GM18861 (cell line): ENCODE measurements around the gene IMMP2L.
"Not testable (repeated sequence)": the region's sequence is repeated elsewhere in the genome, so short reads cannot be mapped to it uniquely, and the experiment has no call there.

Experiments
- ATAC-seq: cut with Tn5 transposase; IDR thresholded peaks from one replicate; pipeline ENCODE4 v1.9.1; 2021; ENCODE audit not compliant: unreplicated experiment

Gene IMMP2L

DNA sequence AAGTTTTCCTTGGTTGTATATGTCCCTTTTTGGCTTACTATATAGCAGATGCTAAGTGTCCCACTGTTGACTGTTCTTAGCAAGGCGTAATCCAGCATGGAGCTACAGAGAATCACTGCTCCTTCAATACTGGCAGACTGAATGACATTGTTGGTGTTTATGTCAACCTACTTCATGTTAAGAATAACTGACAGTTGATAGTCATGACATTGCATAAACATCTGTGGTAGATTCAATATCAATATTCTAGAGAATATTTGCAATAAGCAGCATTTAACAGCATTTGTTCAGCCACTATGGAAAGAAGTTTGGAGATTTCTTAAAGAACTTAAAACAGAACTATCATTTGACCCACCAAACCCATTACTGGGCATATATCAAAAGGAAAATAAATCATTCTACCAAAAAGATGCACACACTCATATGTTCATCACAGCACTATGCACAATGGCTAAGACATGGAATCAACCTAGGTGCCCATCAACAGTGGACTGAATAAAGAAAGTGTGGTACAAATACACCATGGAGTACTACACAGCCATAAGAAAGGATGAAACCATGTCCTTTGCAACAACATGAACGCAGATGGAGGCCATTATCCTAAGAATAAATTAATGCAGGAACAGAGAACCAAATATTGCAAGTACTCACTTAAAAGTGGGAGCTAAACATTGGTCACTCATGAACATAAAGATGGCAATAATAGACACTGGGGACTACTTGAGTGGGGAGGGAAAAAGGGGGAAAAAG, 88.7 kb downstream of the IMMP2L start:
- no peak for ATAC-seq

- ATAC-seq, result no peak
Measured at GRCh38 chr7:111470998-111471397, 91.3 kb downstream of the IMMP2L start.

- not testable (repeated sequence) for ATAC-seq
Measured at GRCh38 chr7:111469894-111470293, 92.4 kb downstream of the IMMP2L start.

GRCh38 chr7:111465774-111466173, 96.5 kb downstream of the IMMP2L start:
- not testable (repeated sequence) for ATAC-seq

DNA sequence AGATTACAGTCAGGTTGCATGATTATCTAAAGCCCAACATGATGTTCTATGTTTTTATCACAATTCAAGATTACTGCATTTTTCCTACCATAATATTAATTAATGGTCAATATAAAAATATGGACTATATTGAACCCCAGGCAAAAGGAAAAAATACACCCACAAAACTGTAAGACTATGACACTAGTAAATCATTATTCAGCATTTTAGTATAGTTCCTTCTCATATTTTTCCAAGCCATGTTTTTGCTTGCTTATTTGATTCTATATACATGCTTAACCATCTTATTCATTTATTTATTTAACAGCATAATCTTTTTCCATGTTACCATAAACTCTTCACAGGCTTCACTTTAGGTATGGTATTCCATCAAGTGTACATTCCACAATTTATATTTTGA, 101.6 kb downstream of the IMMP2L start:
- no peak for ATAC-seq

DNA sequence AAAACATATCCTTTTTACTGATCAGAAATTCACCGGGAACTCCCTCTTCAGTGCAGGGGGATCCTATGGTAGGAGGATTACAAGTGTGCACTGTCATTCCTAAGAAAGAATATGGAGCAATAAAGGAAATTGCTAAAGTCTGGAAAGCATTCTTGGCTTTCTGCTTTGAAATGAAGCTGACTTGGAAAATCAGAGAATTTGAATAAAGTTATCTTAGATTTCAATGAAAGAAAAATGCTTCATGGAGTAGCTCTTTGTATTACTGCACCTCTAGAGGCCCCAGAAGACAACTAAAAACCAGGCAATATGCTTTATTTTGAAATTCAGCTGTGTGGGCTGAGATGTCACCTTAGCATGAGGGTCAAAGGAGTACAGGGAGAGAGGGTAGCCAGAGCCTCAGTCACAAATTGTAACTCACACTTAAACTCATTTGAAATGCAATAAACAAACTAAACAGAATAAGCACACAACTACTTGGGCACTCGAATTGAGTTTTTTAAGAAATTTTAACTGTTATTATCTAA, 102.5 kb downstream of the IMMP2L start:
- ATAC-seq, result no peak

- ATAC-seq, result no peak
Measured at GRCh38 chr7:111459065-111459756, 103.1 kb downstream of the IMMP2L start.

DNA sequence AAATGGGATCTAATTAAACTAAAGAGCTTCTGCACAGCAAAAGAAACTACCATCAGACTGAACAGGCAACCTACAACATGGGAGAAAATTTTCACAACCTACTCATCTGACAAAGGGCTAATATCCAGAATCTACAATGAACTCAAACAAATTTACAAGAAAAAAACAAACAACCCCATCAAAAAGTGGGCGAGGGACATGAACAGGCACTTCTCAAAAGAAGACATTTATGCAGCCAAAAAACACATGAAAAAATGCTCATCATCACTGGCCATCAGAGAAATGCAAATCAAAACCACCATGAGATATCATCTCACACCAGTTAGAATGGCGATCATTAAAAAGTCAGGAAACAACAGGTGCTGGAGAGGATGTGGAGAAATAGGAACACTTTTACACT, 111.6 kb downstream of the IMMP2L start:
- not testable (repeated sequence) for ATAC-seq

DNA sequence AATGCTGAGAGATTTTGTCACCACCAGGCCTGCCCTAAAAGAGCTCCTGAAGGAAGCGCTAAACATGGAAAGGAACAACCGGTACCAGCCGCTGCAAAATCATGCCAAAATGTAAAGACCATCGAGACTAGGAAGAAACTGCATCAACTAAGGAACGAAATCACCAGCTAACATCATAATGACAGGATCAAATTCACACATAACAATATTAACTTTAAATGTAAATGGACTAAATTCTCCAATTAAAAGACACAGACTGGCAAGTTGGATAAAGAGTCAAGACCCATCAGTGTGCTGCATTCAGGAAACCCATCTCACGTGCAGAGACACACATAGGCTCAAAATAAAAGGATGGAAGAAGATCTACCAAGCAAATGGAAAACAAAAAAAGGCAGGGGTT, 114.8 kb downstream of the IMMP2L start:
- not testable (repeated sequence) for ATAC-seq

GRCh38 chr7:111439977-111440376, 122.3 kb downstream of the IMMP2L start:
- no peak for ATAC-seq

- ATAC-seq, result no peak
Measured at GRCh38 chr7:111438369-111439289, 123.7 kb downstream of the IMMP2L start.

DNA sequence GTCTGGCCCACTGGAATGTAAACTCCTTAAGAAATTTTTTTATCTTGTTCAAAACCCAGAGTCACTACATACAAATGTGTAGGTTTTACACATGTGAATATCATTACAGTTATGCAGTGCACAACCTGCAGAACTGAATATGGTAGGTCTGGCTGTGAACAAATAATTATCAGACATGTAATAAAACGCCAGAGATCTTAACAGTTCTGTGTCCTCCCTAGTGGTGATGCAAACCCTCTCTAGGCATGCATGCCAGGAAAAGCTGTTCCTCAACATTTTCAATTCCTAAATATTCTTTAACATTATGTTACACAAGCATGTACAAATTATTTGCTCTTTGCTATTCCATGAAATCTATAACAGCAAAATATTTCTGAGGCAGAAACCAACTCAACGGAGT, 124.6 kb downstream of the IMMP2L start:
- no peak for ATAC-seq

GRCh38 chr7:111436608-111437007, 125.7 kb downstream of the IMMP2L start:
- no peak for ATAC-seq

GRCh38 chr7:111433426-111433825, 128.9 kb downstream of the IMMP2L start:
- no peak for ATAC-seq

DNA sequence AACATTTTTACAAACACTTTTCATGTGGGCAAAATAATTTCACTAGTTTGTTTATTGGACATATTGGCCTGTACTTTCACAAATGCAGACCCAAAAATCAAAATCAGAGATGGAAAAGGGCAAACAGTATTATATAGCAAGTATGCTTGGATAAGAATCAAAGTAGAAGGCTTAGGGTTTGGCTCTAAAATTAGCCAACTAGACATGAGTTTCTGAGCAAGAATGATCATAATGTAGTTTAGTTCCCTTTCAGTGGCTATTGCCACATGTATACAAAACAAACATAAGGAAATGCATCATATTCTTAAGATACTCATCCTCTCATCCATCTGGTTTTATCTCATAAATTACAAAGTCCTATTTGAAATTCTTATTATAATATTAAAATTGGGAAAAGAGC, 132.5 kb downstream of the IMMP2L start:
- no peak for ATAC-seq

DNA sequence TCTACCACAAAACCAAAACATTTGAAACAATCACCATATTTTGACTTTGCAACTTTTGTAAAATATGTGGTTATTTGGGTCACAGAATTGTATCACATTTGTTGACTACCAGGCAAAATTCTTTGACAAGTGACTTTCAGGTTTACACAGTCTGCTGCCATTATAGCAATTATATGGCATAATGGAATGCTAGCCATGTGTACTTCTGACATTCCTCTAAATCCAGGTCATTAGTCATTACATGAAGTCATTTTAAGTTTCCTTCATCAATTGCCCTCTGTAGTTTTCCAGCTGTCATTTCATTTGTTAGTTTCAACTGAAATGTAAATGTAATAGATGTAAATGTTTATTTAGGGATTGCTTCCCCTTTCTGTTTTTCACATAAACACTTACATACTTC, 137.5 kb downstream of the IMMP2L start:
- no peak for ATAC-seq

DNA sequence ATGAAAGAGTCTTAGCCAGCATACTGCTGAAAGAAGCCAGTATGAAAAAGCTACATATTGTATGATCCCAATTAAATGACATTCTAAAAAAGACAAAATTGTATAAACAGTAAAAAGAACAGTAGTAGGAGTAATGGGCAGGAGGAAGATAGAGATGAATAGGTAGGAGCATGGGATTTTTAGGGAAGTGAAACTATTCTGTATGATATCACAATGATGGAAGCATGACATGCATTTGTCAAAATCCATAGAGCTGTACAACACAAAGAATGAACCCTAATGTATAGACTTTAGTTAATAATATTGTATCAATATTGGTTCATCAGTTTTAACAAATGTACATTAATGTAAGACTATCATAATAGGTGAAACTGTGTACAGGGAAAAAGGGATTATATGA, 147.9 kb downstream of the IMMP2L start:
- no peak for ATAC-seq

DNA sequence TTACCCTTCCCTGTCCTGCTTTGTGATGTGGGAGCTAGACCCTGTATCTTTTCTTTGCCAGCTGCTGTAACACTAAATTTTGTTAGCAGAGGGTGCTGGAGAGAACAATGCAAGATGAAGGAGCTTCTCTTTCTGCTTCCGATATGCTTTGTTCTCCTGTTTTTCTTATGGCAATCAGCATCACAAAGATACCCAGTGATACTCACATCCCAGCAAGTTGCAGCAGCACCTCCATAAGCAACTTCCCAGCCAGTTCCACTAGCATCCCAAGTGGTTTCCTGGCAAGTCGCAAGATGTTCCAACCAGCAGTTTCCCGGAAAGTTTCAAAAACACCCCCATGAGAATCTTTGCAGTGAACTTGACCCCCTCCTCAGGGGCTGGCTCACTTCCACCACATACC, 148.6 kb downstream of the IMMP2L start:
- ATAC-seq, result no peak

- no peak for ATAC-seq
Measured at GRCh38 chr7:111410899-111411298, 151.4 kb downstream of the IMMP2L start.

DNA sequence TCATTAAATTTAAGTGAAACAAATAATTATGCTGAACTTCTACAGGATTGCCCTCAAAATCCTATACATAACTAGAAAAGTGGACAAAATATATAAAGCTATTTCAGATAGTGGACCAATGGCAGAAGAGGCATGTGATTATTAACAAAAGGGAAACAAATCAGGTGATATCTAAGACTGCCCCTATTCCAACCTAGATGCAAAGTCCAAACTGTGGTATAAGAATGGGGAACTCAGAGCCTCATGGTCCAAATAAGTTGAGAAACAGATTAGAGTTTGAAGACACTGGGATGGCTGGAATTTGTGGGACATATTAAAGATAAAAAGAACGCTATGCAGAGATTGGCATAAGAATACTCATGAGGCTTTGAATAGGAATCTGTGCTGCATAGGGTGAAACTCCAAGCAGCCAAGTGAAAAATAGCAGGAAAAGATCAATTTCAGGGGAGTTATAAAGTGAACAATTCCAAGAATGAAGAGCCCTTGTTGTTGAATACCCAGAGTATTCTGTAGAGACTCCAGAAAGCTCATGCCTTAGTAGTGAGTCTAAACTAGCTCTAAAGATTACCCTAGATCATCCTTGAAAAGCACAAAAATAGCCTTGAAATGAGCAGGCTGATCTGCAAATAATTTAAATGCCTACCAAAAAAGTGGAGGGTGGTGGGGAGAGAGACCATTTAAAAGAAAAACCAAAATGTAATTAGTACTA, 152.4 kb downstream of the IMMP2L start:
- no peak for ATAC-seq

DNA sequence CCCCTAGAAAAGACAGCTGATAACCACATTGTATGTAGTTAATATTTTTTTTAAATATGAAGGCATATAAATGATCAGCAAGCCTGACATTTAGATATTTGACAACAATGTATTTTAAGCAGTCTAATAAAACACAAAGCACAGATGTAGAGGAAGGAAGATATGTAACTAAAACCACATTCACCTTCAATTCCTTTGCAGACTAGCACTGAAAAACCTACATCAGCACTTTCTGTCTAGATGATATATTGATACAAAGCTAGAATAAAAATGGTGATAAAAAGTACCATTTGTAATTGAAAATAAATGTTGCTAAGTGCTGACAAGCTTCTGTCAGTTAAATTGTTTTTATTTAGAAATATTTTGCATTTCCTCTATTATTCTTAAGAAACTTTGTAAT, 153.6 kb downstream of the IMMP2L start:
- ATAC-seq, result no peak
